Non-pigmented ciliary epithelial cell (primary cell): ENCODE measurements around the gene RPUSD3.
"Not testable (repeated sequence)": the region's sequence is repeated elsewhere in the genome, so short reads cannot be mapped to it uniquely, and the experiment has no call there.

Experiments used
- DNase-seq: peaks from one replicate; pipeline ENCODE4 v3.0.0-alpha.2; 2010; ENCODE audit warnings: low read depth

Gene RPUSD3, protein sequence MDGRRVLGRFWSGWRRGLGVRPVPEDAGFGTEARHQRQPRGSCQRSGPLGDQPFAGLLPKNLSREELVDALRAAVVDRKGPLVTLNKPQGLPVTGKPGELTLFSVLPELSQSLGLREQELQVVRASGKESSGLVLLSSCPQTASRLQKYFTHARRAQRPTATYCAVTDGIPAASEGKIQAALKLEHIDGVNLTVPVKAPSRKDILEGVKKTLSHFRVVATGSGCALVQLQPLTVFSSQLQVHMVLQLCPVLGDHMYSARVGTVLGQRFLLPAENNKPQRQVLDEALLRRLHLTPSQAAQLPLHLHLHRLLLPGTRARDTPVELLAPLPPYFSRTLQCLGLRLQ

DNA sequence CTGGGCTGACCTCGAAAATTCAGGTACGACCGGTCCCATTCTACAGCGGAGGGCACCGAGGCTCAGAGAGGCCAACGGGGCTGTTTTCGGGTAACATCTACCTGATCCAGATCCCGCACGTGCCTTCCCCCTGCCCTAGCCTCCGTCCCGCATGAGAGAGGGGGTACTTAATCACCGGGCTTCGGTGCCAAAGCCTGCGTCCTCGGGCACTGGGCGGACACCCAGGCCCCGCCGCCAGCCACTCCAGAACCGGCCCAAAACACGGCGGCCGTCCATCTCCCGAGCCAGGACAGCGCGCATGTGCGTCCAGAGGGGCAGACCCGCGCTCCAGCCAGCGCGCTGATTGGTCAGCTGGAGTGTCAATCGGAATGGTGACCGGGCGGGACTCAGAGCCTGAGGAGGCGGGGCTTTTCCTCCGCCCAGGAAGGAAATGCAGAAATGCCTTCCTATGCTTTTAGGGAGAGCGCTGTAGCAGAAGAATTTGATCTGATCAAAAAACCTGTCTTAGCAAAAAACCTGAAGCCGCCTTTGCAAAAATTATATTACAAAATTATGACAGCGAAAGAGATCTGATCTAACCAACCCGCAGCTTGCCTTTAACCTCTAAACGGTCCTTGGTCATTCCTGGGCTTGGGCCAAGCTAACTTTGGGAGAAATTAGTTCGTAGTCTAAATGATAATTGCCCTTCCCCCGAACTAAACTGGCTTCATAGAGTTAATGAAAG, at the start of gene RPUSD3:
TSS of gene RPUSD3 (minus strand) at position 294 of the 724 bp plus-strand sequence. CDS start at position 276, 18 bp downstream.
- DNase-seq, result peak; percentile 72

DNA sequence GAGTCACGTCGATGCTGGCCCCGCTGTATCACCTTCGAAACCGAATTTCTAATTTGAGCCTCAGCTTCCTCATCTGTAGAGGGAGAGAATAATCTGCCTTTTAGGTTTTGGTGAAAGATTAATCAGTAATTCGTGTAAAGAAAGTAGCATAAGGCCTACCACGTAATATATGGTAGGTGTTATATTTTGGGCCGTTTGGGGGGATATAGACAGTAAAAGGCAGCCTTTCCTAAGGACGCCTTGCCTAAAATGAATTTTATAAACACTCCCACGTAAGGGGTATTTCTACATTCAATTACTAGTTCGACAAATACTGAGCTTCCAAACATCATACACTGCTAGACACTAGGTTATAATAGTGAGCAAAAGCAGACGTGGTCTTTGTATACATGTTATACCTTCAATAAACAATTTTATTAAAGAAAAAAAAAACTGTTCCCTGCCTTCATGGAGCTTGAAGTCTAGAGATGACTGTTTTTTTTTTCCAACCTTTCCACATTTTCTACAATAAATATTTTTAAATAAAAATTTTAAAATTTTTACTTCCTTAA, 47.3 kb upstream of the RPUSD3 start:
- no peak for DNase-seq

DNA sequence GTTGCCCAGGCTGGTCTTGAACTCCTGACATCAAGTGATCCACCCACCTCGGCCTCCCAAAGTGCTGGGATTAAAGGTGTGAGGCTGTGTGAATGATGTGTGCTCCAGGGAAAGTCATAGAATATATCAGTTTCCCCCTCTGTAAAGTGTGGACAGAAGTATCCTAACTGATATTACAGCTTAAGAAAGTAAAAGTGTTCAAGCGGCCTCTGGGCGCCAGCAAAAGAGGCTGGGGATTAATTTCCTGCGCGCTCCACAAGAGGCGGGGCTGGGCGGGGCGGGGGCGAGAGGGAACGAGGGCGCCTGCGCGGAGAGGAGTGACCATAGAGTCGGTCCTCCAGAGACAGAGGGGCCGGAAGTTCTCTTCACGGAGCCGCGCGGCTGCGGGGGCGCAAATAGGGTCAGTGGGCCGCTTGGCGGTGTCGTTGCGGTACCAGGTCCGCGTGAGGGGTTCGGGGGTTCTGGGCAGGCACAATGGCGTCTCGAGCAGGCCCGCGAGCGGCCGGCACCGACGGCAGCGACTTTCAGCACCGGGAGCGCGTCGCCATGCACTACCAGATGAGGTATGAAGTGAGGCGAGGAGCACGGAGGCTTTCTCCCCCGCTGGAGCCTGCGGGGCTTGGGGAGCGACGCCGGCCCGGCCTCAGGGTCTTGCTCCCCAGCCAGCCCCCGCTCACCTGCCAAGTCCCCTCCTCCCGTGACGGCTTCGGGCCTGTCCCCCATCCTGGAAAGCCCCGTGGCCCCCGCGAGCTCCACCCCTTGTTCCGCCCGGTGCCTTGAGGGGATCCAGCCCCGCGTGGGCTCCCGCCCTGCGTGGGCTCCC, 46.7 kb upstream of the RPUSD3 start, which contains the start of gene JAGN1:
TSS of gene JAGN1 (plus strand) at position 362 of the 823 bp plus-strand sequence. CDS start at position 475, 113 bp downstream.
- DNase-seq, result peak; percentile 45

DNA sequence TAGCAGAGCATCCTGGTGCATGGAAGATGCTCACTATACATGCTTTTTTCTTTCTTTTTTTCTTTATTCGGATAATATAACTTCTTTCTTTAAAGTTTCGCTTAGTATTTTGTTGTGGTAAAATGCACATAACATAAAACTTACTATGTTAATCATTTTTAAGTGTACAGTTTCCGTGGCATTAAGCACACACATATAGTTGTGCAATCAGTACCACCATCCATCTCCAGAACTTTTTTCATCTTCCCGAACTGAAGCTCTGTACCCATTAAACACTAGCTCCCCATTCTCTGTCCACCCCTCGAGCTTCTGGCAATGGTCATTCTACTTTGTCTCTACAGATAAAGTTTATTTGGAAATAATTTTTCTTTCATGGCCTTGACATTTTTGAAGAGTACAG, 45.6 kb upstream of the RPUSD3 start:
- no peak for DNase-seq

DNA sequence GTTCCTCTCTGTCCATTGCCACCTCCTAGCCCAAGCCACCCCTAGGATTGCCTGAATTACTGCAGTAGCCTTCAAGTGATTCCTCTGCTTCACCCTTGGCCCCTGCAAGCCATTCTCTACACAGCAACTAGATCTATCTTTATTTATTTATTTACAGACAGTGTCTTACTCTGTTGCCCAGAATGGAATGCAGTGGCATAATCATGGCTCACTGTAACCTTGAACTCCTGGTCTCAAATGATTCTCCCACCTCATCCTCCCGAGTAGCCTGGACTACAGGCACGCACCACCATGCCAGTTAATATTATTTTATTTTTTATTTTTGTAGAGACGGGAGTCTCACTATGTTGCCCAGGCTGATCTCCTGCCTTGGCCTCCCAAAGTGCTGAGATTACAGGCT, 44.7 kb upstream of the RPUSD3 start:
- DNase-seq, result no peak

DNA sequence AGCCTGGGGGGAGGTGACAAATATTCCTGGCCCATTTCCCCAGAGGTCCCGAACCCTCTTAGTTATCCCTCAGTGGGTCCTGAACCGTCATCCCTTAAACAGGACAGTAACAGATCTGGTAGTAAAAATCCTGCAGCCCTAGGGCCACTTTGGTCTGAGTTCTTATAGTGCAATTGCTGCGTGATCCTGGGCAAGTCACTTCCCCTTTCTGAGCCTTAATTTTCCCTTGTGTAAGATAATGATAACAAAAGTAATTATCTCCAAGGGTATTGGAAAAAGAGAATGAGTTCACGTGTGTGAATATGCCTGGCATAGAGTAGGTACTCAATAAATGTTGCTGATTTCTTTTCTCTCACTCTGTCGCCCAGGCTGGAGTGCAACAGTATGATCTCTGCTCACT, 43.7 kb upstream of the RPUSD3 start:
- DNase-seq, result no peak

DNA sequence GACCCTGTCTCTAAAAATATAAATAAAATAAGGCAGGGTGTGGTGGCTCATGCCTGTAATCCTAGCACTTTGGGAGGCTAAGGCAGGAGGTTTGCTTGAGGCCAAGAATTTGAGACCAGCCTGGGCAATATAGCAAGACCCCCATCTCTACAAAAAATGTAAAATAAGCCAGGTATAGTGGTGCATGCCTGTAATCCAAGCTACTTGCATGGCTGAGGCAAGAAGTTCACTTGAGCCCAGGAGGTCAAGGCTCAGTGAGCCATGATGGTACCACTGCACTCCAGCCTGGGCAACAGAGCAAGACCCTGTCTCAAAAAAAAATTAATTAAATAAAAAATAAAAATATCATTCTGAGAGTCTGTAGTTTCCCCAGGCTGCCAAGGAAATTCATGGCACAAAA, 42.5 kb upstream of the RPUSD3 start:
- DNase-seq, result no peak

DNA sequence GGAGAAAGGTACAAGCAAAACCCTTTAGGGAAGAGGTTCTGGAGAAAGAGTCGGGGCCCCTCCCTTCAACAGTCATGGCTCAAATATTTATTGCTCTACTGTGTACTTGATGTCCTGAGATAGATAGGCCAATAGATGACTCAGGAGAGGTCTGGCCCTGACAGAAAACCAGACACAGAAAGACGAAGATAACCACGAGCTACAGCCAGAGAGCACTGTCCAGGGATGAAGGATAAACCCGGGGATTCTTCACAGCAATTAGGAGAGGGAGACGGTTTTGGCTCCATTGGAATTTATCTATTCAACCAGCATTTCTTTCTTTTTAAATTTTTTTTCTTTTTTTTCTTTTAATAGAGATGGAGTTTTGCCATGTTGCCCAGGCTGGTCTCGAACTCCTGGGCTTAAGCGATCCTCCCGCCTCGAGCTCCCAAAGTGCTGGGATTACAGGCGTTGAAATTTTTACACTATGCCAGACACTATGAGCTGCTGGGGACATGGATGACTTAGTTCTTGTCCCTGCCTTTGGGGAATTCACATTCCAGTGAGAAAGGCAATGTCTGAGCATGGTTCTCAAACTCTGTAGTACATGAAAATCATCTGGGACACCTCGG, 40.9 kb upstream of the RPUSD3 start:
- peak; percentile 73 for DNase-seq

DNA sequence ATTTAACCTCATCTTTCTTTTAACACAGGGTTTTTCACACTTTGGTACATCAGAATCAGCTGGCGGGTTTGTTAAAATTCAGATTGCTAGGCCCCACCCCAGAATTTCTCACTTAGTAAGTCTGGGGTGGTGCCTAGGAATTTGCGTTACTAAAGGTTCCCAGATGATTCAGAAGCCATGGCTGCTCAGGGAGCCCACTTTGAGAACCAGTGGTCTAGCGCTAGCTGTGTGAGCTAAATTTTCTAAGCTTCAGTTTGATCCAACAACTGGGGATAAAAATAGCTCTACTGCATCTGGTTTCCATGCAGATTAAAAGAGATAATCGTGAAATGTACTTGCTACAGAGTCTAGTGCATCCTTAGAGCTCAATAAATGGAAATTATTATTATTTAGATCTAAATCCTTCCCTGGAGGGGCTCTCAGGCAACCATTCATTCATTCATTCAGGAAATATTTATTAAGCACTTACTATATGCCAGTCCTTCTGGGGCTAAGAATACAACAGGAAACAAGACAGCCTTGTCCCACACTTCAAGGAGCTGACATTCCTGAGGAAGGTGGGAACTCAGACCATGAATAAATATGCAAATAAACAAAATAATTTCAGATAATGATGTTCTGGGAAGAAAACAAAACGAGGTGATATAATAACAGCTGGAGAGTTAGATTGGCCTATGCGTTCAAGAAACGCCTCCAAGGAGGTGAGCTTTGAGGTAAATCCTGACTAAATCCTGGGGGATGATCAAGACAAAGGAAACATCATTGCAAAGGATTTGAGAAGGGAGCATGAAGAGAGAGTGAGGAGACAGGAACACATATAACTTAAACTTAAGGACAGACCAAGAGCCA, 40.1 kb upstream of the RPUSD3 start:
- peak; percentile 37 for DNase-seq

DNA sequence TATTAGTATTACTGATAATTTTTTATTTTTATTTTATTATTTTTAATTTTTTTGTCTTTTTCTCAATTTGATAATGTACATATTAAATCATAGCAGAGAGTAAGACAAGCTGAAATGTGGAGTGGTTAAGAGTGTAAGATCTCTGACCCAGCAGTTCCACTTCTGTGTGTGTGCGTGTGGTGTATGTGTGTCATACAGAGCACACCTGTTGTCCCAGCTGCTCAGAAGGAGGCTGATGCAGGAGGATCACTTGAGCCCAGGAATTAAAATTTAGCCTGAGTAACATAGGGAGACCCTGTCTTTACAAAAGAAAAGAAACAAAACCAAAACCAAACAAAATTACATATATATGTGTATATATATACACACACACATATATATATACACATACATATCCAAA, 37.6 kb upstream of the RPUSD3 start:
- DNase-seq, result no peak

DNA sequence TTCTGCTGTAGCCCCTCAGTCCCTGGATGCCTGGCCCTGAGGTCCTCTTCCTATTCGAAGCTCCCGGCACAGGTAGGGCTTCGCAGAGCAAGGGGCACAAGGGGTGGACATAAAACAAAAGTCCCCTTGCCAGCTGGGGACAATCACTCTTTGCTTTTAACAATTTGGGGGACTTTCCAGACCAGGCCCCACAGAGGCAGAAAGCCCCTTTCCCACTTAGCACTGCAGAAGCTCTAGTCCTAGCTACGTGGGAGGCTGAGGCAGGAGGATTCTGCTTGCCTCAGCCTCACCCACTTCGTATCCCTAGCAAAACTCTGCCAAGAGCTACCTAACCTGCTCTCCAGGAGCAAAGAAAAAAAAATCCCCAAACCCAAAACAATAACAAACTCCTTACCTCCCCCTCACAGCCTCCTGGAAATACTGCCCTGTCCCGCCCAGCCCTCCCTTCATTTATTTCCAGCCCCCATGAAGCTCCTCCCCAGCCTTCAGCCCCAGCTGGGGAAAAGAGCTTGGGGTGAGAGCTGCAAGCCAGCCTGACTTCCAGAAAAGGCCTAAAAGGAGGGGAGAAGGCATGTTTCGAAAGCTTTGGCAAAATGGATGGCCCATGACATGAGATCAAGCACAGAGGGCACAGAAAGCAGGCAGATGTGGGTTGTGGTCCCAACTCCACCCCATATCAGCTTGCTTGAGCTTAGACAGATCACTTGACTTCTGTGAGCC, 36.2 kb upstream of the RPUSD3 start, which contains the start of gene CIDEC:
TSS of gene CIDEC (minus strand) at position 424 of the 720 bp plus-strand sequence. CDS start 1,767 bp downstream, outside the sequence.
- no peak for DNase-seq

DNA sequence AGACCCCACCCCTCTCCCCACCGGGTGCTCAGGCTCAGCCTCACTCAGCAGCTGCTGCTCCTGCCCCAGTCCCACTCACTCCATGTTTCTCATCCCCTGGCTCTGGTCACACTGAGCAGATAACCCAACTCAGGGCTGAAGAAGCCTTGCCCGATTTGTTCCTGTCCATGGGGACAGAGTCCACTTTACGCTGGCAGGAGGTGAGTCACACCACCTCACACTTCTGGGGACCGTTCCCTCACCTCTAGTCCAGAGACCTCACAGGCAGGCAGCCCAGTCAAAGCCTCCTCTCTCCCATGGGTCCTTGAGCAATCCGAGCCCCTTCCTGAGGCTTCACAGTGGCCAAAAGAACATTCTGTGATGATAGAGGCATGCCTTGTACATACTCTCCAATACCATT, 34.9 kb upstream of the RPUSD3 start:
- no peak for DNase-seq

DNA sequence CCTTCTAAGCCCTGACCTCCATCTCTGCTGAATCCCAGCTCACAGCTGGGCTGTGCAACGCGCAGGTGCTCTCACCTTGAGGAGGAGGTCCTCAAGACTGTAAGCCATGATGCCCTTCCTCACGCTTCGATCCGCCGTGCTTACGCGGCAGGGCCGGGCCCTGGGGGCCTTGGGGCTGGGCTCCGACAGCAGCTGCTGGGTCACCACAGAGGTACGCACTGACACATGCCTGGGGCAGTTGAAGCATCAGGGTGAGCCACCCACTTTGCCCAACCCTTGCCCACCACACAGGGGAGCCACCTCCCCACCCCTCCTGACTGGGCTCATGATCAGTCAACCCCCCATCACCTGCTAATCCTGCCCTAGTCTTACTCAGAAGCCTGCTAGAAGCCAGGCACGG, 33.2 kb upstream of the RPUSD3 start:
- no peak for DNase-seq

DNA sequence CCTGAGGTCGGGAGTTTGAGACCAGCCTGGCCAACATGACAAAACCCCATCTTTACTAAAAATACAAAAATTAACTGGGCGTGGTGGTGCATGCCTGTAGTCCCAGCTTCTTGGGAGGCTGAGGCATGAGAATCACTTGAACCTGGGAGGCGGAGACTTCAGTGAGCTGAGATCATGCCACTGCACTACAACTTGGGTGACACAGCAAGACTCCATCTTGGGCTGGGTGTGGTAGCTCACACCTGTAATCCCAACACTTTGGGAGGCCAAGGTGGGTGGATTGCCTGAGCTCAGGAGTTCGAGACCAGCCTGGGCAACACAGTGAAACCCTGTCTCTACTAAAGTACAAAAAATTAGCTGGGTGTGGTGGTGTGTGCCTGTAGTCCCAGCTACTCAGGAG, 32.4 kb upstream of the RPUSD3 start:
- DNase-seq, result not testable (repeated sequence)

DNA sequence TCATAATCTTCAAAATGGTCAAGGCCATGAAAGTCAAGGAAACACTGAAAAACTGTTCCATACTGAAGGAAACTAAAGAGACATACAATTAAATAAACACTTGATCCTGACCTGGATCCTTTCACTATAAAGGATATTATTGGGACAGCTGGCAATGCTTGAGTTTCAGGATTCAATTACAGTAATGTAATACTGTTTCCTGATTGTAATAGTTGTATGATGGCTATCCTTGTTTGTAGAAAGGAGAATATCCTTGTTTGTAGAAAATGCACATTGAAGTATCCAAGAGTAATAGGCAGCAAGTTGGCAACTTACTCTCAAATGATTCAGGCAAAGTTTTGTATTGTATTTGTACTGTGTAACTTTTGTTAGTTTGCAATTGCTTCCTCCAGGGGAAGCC, 31.6 kb upstream of the RPUSD3 start:
- no peak for DNase-seq

DNA sequence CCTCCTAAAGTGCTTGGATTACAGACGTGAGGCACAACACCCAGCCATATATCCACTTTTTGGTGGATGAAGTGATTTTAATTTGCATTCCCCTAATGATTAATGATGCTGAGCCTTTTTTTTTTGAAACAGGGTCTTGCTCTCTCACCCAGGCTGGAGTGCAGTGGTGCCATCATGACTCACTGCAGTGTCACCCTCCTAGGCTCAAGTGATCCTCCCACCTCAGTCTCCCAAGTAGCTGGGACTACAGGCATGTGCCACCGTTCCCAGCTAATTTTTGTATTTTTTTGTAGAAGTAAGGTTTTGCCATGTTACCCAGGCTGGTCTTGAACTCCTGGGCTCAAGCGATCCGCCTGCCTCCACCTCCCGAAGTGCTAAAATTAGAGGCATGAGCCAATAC, 28.3 kb upstream of the RPUSD3 start:
- DNase-seq, result not testable (repeated sequence)

DNA sequence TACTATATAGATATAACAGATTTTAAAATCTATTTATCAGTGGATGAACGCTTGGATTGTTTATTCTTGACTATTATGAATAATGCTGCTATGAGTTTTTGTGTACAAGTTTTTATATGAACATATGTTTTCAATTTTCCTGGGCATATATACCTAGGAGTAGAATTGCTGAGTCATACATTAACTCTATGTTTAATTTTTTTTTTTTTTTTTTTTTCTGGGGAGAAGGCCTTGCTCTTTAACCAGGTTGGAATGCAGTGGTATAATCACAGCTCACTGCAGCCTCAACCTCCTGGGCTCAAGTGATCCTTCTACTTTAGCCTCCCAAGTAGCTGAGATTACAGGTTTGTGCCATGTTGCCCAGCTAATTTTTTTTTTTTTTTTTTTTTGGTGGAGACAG, 27.2 kb upstream of the RPUSD3 start:
- DNase-seq, result no peak

DNA sequence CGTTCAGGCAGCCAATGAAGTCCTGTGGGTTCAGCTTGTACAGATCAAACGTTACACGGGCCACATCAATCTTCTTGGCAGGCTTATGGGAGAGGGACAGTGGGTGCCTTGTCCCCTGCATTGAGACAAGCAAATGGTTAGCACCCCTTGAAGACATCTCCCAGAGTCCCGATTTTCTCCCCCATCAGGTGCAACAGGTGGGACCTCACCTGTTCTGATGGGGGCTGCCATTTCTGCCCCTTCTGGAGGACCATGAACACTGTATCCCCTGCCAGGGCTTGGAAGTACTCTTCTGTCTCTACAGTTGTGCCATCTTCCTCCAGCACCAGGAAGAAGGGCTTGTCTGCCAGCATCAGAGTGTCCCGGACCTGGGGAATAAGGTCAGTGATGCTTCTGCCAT, 26.1 kb upstream of the RPUSD3 start:
- DNase-seq, result no peak

DNA sequence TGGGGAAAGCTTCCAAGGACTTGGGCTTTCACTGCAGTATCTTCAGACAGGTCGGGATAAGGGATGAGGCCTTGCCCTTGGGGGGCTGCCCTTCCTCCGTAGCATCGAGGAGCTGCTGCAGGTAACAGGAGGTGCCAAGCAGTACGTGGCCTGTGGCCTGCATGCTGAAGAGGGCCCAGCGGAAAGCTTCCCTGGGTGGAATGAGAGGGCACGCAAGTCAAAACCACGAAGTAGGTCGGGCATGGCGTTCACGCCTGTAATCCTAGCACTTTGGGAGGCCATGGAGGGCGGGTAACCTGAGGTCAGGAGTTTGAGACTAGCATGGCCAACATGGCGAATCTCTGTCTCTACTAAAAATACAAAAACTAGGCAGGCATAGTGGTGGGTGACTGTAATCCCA, 23.3 kb upstream of the RPUSD3 start:
- no peak for DNase-seq

DNA sequence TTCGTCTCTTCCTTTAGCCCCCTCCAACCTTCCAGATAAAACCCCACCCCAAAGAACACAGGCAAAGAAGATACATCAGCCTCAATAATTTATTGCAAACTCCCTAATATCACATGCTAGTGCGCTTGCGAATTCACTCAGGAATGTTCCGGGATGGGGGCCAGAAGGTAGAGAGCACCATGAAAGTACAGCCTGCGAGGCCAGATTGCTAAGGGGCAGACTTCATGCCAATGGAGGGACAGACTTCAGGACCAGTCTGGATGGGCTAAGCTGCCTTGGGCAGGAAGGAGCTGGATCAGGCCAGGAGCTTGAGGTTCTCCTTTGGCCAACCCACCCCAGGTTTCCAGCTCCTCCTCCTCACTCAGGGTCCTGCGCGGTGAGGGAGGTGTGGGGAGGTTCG, 22.8 kb upstream of the RPUSD3 start:
- DNase-seq, result no peak
